ENCODE measurements around the gene ODAD3.
"Not testable (repeated sequence)": the region's sequence is repeated elsewhere in the genome, so short reads cannot be mapped to it uniquely, and the experiment has no call there.

Gene ODAD3

DNA sequence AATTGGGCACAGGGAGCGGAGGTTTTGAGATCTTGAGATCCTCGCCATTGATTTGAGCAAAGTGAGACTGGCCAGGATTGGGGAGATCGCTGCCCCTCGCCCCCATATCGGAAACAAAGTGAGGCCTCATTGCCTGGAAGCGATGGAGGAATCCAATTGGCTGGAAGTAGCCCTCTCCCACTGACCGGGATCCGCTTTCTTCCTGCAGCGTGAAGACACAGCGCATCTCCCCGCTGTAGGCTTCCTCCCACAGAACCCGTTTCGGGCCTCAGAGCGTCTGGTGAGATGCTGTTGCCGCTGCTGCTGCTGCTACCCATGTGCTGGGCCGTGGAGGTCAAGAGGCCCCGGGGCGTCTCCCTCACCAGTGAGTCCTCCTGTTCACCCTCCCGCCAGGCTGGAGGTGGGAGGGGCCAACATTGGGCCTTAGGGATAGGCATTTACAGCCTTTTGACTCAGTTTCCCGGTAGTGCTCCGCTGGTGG, 952 bp upstream of the ODAD3 start:
- DNase-seq = no peak

DNA sequence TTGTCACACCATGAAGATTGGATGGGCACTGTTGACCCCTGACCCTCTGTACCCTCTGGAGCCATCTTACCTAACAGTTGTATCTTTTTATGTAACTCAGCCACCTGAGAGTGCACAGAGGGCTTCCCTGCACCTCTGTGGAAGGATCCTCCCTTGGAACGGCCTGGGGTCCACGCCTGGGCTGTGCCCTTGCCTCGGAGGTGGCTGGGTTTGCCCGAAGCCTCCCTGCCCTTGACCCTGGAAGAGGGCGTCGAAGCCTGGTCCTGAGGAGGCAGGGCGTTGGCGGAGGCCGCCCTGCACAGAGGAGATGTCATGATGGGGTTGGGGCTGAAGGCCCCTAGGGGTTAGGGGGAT, 241 bp downstream of the ODAD3 start:
- no peak for DNase-seq

DNA sequence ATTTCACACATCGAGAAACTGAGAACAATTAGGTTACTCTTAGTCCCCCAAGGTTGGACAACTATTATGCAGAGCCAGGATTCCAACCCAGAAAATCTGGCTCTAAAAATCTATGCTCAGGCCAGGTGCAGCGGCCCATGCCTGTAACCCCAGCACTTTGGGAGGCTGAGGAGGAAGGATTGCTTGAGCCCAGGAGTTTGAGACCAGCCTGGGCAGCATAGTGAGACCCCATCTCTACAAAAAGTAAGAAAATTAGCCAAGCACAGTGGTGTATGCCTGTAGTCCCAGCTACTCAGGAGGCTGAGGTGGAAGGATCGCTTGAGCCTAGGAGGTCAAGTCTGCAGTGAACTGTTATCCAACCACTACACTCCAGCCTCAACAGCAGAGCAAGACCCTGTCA, 1.4 kb downstream of the ODAD3 start:
- DNase-seq = not testable (repeated sequence)

DNA sequence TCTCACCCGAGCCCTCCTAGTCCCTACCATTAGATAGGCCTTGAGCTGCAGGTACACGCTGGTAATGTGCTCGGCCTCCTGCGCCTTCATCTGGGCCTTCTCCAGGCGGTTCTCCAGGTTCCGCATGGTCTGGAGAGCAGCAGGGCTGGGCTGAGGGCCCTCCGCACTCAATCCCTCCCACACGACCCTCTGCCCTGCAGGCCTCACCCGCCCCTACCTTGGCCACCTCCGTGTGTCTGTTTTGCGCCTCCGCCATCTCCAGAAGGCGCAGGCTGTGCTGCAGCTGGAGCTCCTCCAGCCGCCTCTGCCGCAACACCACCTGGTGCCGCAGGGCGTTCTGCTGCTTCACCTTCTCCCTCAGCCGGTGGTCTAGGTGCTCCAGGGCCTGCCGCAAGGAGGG, 8.3 kb downstream of the ODAD3 start:
- no peak for DNase-seq

DNA sequence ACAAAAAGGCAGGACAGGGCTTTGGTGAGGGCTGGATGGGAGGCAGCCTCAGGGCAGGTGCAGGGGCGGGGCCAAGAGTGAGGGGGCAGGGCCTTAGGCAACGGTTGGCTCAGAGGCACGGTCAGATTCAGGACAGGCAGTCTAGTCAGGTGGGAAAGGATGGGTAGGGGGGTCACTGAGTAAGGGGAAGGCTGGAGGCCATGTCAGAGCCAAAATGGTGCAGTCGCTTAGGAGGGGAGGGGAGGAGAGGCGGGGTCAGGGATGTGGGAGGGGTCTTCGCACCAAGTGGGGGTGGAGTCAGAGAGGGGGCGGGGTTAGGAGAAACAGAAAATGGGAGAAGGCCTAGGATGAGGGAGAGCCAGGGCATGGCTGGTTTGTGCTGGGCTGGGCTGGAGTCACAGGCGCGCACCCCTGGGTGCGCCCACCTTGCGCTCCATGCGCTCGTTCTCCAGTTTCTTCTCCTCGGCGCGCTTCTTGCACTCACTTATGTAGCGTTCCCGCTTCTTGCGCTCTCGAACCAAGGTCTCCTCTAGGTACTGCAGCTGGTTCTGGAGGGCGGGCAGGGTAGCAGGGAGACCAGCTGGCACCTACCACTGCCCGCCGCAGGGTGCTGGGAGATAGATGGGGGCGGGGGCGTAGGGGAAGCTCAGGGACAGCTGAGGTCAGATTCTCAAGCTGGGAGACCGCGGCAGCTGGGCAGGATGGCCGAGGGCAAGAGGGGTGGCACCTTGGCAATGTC, 9.0 kb downstream of the ODAD3 start:
- DNase-seq = no peak

DNA sequence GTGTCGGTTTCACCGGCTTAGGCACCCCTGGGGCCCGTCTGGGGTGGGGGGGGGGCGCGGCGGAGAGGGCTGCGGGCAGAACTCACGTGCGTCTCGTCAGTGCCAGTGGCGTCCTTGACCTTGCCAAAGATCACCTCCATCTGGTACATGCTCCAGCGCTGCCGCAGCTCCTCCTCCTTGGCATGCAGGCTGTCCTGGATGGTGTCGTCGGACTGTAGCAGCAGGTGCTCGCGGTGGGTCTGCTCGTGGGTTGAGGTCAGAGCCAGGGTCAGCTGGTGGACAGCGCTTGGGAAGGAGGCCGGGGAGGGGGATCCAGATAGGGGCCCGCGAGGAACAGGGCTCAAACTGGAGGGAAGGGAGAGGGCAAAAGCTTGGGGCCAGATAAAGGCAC, 11.1 kb downstream of the ODAD3 start:
- DNase-seq = no peak

DNA sequence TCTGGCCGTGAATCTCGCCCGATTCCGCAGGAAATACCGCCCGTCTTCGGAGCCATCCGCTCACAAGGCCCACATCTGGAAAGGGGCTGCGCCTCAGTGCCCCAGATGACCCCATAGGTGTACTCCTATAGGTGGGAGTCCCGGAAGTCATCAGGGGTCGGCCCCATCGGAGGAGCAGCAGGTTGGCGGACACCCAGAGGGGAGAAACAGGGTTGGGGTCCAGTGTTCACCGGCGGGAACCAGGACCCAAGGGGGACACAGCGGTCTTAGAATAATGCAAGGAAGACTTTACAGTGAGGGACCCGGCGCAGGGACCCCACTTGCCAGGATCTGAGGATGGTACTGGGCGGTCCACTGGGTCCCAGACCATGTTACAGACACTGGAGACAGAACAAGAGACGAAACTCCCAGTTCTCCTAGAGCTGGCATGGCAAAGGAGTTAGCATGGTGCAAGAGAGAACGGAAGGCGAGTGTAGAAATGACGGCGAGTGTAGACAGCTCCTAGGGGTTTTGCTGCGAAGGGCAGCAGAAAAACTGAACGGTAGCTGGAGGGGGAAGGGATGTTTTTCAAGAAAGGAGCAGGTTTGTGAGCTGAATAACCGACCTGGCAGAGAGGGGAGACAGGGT, 11.6 kb downstream of the ODAD3 start:
- no peak for DNase-seq

DNA sequence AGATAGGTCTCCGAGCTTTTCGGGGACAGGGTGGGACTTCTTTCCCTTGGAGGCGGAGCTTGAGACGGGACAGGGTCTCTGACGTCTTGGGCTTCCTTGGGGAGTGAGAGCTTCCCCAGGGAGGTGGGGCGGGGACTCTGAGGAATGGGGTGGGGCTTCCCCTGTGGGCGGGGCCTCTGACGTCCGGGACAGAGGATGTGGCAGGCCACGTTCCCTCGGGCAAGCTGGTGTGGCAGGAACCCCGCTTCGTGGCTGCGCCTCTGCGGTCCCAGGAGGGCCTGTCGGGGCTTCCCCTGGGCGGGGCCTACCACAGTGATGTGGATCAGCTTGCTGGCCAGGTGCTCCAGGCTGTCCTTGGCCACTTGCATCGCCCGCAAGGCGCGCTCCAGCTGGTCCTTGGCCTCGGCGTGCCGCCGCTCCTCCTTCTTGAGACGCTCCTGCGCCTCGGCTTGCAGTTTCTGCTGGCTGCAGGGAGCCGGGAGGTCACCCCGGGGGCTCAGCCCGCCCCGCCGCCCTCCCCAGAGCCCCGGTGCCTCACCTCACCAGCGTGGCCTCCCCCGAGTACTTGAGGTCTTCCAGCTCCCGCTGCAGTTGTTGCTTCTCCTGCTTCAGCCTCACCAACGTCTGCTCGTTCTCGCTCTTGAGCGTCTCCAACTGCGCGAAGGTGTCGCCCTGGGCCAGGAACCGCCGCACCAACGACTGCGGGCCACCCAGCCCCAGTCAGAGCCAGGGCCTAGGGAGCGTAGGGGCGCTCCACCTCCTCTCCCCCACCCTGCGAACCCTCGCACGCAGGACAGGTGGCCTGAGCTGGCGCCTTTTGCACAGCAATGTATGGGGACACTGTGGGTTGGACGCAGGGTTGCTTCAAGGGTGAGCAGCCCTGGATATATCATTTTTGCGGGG, 12.5 kb downstream of the ODAD3 start:
- DNase-seq = peak; percentile 58

DNA sequence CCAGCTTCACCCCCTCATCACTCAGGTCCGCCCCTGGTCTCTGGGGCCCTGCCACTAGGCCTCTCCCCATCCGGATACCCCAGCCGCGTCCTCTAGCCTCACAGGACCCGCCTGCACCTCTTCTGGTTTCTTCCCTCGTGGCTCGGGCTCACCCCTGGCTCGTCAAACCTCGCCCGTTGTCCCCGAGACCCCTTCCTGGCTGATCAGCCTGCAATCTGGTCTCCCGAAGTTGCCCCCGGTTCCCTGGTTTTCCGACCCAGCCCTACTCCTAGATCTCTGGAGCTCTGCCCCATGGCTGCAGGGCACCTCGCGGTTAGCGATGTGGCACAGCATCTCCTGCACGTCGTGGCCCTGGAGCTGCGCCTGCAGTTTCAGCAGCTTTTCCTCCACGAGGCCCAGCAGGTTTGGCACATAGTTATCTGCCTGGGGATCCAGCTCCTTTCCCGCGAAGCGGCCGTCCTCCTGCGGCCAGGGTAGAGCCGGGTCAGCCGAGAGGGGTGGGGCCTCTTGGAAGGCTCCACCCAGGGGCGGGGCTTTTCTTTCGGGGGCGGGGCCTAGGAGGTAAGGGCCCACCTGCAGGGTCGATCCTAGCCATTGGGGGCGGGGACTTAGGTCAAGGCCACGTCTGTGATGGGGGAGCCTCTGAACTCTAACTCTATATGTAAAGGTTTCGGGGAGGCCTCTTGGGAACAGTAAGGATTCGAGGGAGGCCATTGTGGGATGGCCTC, 13.4 kb downstream of the ODAD3 start:
- no peak for DNase-seq

DNA sequence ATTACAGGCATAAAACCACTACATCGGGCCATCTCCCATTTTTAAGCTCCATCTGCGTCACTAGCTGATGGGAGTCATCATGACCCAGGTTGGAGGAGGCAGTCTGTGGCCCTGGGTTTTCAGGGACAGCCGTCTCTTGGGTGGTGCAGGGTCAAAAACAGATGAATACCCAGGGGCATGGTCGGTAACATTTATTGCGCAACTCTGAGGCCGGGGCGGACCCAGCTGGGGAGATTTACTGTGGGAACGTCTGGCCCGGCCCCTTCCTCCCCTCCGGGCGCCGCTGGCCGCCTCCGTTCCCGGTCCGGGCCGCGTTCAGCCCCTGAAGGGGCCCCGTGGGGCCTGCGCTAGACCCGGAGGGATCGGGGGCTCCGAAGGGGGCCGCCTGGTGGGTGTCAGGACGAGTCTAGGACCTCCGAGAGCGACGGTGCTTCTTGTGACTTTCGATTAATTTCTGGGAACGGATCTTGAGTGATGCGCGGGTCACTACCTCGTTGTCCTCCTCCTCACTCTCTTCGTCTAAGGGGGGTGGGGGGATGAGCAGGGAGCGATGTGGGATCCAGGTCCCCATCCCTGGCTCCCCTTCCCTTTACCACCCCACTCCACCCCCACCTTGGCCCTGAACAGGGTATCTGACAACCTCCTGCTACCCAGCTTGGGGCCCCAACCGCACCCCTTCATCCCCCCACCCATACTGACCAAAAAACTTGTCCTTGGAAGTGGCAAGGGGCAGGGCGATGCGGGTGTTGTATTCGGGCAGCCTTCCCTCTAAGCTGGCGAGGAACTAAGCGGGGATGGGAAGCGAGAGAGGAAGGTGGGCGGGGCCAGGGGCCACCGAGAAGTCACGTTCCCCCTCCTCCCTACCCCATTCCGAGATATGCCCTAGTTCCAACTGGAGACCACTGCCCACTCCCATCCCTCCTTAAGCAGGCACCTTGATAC, 14.2 kb downstream of the ODAD3 start:
- DNase-seq = no peak

DNA sequence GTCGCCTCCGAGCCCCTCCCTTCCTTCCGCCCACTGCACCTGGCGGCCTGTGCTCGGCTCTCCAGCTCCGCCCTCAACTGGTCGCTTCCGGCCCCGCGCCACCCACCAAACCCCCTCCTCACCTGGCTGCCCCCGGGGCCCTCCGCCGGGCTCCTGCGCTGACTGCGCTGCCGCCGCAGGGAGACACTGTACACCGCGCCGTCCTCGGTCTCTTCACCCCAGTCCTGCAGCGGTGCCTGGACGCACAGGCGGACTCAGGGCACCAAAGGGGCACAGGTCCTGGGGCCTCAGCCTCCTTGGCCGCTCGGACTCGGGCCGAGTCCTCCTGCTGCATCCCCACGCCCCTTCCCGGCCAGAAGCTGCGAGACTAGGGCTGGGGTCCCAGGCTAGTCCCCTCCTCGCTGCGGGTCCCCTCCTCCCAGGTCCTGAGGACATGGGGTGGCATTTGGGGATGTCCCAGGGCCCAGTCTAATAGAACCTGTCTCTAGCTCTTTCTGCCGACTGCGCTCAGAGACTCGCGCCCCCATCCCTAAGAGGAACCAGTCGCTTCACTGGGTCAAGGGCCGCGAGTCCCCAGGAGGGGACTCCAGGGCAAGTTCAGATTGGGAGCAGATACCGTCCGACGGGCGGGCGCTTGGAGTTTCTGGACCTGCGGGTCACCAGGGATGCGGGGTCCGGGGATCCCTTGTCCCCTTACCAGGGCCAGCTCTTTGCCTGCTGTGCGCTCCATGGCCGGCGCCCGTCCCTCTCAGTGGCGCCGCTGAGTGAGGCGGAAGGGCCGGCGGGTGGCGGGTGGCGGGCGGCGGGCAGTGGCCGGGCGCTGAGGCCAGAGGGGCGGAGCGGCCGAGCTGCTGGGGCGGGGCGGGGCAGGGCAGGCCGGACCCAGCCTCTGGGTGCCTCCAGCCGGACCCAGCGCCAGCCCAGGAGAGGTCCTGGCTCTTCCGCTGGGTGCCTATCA, 16.1 kb downstream of the ODAD3 start, which contains the start of gene RGL3:
Gene RGL3 (minus strand): TSS at position 766 of the 958 bp plus-strand sequence. CDS start 36 bp downstream, at position 730.
- DNase-seq = no peak

DNA sequence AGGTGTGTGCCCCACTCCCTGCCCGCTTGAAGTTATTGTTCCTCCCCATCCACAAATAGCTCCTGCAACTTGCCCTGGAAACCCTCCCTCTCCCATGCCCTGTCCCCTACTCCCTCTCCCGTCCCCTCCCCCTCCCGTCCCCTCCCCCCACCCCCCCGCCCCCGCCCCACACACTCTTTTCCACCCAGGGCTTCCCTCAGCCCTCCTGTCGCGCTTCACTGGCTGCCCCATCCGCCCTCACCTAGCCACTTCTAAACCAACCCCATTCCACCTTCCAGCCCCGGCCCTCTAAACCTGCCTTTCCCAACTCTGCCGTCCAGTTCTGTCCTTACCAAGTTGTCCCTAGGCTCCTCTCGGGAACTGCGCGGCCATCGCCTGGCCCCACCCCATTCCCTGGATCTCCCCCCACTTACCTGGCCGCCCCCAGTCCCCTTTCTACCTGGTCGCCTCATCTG, 16.8 kb downstream of the ODAD3 start:
- DNase-seq = no peak

DNA sequence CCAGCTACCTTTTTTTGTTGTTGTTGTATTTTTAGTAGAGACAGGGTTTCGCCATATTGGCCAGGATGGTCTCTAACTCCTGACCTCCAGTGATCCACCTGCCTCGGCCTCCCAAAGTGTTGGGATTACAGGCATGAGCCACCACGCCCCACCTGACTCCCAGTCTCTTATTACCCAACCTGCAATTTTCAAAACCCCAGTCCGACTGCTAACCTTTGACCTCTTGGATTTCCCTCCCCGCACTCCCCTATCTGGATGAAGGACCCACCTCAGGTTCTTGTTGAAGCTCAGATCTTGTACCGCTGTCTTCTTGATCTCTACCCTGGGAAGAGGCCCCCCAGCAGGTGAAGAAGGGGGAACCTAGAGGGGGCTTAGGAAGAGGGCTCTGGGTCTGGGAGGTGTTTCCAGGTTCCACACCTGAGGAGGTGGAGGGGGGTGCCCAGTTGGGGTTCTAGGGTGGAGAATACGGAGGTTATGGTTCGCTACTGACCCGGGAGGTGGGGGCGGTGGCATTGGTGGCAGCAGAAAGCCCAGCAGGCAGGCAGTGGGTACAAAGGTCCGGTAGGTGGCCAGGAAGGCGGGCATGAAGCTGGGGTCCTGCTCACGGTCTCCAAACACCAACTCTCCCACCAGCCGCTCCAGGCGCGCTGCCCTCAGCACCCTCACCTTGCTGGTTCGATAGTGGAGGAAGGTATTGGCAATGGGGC, 18.4 kb downstream of the ODAD3 start:
- no peak for DNase-seq

DNA sequence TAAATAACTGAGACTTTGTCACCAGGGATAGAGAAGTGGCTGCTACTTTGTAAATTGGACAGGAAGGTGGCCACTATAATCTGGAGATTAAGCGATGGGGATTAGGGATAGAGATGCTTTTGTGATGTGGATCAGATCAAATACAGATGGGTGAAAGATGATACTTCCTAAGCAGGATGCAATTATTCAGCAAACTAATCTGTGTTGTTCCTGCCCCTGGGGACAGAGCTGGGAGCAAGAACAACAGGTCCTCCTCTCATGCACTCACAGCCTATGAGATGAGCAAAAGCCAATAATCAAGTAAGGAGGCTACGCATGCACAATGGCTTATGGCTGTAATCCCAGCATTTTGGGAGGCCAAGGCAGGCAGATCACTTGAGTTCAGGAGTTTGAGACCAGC, 20.4 kb downstream of the ODAD3 start:
- DNase-seq = no peak

DNA sequence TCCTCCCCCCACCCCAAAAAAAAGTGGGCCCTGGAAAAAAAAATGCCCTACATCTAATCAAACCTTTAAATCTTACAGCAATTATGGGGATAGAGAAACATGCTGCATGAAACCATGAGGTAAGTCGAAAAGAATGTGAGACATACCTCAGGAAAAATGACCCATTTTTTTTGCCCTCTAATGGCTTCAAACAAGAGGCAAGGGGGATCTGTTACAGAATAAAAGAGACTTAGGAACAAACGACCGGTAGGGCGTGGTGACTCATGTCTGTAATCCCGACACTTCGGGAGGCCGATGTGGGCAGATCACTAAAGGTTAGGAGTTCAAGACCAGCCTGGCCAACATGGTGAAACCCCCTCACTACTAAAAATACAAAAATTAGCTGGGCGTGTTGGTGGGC, 24.2 kb downstream of the ODAD3 start:
- DNase-seq = peak; percentile 22

DNA sequence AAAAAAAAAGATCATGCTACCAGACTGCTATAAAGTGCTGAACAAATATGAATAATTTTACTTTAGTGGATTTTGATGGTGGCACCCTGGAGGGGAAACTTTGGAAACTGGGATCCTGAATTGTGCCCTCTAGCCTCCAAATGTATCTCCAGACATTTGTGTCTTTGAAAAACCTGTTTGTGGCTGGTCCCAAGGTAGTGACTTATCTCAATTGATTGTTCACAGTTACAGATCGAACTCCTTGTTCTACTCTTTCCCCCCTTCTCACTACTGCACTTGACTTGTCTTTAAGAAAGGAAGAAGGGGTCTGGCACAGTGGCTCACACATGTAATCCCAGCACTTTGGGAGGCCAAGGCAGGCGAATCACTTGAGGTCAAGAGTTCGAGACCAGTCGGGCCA, 26.3 kb downstream of the ODAD3 start:
- no peak for DNase-seq

DNA sequence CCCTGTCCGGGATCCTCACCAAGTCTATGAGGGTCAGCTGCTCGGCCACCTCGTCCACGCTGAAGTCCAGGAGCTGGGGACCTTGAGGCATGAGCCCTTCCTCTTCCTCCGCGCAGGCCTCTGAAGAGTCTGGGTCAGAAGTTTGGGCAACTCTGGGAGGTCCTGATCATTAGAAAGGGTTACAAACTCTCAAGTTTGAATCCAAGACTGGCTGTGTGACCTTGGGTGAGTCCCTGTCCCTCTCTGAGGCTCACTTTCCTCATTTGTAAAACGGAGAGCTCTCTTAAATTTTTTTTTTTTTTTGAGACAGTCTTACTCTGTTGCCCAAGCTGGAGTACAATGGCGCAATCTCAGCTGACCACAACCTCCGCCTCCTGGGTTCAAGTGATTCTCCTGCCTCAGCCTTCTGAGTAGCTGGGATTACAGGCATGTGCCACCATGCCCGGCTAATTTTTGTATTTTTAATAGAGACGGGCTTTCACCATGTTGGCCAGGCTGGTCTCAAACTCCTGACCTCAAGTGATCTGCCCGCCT, 28.2 kb downstream of the ODAD3 start:
- DNase-seq = not testable (repeated sequence)

DNA sequence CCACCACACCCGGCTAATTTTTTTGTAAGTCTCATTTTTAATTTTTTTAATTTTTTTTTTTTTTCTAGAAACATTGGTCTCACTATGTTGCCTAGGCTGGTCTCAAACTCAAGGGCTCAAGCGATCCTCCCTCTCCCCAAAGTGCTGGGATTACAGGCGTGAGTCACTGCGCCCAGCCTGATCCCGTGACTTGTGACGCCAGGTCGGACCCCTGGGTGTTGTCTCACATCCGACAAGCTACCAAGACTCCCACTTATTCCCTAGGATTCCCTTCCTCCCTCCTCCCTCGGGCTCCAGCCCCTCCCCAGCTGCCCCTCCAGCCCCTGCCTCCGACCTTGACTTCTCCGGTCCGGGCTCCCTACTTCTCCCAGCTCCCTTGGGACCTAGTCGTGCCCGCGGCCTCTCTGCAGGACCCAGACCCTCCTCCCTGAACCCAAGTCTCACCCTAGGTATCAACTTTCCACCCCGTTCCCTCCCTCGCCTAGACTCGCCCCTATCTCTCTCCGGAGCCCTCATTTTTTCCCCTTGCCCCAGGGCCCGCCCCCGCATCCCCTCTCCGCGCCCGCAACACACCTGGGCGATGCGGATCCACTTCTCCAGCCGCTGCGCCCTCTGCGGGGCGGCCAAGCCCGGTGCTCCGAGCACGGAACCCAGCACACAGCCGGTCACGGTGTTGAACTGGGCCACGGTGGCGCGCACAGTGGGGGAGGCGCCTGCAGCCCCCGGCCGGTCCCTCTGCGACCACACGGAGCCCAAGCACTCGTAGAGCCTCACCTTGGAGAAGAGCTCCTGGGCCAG, 28.9 kb downstream of the ODAD3 start:
- DNase-seq = no peak

All from fibroblast of skin of scalp (primary cell).